IPS-15b (cell line): Measurements from ENCODE around the gene P4HA3.

Source experiments
- H3K27me3 ChIP-seq: one replicate; pipeline ENCODE4 v1.6.1; 2013; ENCODE audit warnings: low read length; ENCODE audit not compliant: control insufficient read depth, insufficient read depth
- H3K36me3 ChIP-seq: one replicate; pipeline ENCODE4 v1.6.1; 2013; ENCODE audit warnings: low read length; ENCODE audit not compliant: control insufficient read depth, insufficient read depth
- H3K4me1 ChIP-seq: one replicate; pipeline ENCODE4 v1.6.1; 2013; ENCODE audit warnings: mild to moderate bottlenecking, low read length; ENCODE audit not compliant: control insufficient read depth, insufficient read depth
- H3K4me3 ChIP-seq: one replicate; pipeline ENCODE4 v1.5.1; 2013; ENCODE audit warnings: low read depth, low read length
- H3K9ac ChIP-seq: one replicate; pipeline ENCODE4 v1.6.1; 2013; ENCODE audit warnings: low read depth, mild to moderate bottlenecking, low read length
- H3K9me3 ChIP-seq: one replicate; pipeline ENCODE4 v1.6.1; 2013; ENCODE audit warnings: mild to moderate bottlenecking, low read length; ENCODE audit not compliant: control insufficient read depth, insufficient read depth

P4HA3 gene

DNA sequence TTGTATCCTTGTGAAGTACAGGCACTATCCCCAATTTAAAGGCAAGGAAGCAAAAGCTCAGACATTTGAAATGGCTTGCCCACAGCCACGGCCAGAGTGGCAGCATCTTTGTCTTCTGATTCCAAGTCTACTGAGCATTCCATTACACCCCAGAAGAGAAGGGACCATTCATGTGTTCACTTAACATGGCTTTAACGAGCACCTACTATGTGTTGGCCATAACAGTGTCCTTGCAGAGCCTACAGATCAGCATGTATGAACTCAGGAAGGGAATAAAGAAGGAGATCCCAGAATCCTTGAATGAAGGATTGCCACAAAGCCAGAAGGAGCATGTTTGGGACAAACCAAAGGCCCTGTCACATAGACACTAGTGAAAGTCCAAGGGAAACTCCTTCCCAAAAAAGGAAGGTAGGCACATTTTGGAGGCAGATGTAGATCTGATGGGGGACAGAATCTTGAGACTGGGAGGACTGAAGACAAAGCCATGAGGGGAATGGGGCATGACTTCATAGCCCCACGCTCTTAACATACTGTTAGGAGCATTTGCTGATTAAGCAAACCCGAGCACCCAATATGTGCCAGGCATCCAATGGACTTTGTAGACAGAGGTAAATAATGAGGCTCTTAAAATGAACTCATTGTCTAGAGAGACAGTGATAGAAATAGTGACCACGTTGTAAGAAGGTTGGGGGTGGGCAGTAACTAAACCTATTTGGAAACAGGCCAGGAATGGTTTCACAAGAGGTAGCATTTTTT lies 54.9 kb downstream of the P4HA3 start:
- H3K9me3 ChIP-seq: no peaks in the 10 kb centered on the region
- H3K4me3 ChIP-seq: no peak overlapping the region
- no peak overlapping the region for H3K9ac ChIP-seq
- H3K4me1 ChIP-seq: no peaks in the 10 kb centered on the region
- H3K27me3 ChIP-seq: no peaks in the 10 kb centered on the region
- H3K36me3 ChIP-seq: peaks cover 4% of the 10 kb centered on the region

DNA sequence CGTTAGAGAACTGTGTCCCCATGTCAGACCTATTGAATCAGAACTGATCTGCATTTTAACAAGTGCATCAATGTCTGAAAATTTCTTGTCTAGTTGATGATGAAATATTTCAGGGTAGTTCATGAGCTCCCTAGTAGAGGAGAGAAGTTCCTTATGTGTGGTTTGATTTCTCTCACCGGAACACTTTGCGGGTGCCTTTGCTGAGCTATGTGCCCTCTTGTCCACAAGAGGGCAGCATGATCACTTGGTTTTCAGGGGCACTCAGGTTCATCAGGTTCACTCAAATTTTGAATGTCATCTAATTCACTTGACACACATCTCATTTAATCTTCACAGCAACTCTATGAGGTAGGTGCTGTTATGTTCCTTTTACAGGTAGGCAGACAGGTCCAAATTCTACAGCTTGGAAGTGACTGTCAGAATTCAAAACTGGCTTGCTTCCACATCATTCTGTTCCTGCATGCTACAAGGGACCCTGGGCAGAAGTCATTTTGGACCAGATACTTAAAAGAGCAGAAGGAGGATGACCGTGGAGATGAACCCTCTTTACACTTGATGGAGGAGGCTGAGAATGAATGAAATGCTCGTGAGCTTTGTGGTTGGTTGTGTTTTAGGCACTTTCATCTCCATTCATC lies 55.6 kb downstream of the P4HA3 start:
- H3K27me3 ChIP-seq: no peaks in the 10 kb centered on the region
- no peak overlapping the region for H3K4me3 ChIP-seq
- H3K36me3 ChIP-seq: peaks cover 9% of the 10 kb centered on the region
- H3K9me3 ChIP-seq: no peaks in the 10 kb centered on the region
- no peak overlapping the region for H3K9ac ChIP-seq
- H3K4me1 ChIP-seq: no peaks in the 10 kb centered on the region

DNA sequence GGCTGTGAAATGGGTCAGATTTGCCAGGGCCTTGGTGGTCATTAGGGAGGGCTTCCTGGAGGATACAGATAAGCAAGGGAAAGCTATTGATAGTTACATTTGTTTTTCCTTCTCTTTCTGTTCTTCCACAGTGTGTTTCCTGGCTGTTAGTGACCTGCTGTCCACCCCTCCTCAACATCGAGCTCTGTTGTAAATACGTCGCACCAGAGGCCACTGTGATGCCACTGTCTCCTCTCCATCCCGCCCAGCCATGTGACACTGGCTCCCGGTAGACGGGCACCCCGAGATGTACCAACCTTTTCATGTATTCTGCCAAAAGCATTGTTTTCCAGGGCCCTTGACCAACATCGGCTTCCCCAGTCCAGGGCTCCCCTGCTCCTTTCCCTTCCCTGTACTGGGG lies 58.1 kb downstream of the P4HA3 start:
- Histone ChIP-seq H3K9ac (no peak overlapping the region), H3K4me1 (no peaks in the 10 kb centered on the region), H3K36me3 (peaks cover 9% of the 10 kb centered on the region), H3K4me3 (no peak overlapping the region), H3K9me3 (no peaks in the 10 kb centered on the region), H3K27me3 (no peaks in the 10 kb centered on the region)

DNA sequence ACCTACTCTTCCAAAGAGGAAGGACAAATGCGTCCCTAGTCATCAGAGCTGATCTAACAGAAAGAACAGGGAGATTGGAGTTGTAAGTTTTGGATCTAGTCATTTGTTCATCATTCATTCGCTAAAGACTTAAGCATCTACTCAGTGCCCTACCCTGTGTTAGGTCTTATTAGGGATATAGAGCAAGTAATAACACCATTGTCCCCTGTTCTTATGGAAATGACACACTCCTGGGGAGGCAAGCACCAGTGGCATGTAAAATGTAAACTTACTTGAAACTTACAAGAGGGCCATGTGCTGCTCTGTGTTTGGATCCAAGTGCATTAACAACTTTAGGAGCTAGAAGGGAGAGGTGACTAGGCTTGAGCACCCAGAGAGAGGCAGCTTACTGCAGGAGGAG lies 61.9 kb downstream of the P4HA3 start:
- Histone ChIP-seq H3K4me3 (no peak overlapping the region), H3K9ac (no peak overlapping the region), H3K36me3 (peaks cover 9% of the 10 kb centered on the region), H3K4me1 (no peaks in the 10 kb centered on the region), H3K27me3 (peaks cover 3% of the 10 kb centered on the region), H3K9me3 (no peaks in the 10 kb centered on the region)

DNA sequence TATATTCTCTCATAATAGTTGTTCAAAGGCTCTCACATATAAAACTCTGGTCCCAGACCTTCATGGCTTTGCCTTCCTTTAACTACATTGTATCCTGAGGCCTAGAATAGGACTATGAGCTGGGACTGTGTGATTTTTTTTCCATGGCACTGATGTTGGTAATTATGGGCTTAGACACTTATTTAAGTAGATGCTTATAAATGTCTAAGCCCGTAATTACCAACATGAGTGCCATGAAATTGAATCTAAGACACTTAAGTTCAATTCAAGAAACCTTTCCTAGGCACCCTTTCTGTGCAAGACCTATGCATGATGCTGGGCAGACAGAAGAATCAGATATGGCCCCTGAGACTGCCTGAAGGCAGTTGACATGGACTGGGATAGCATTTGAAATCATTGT lies 63.0 kb downstream of the P4HA3 start:
- H3K27me3 ChIP-seq: peaks cover 3% of the 10 kb centered on the region
- H3K9me3 ChIP-seq: no peaks in the 10 kb centered on the region
- no peak overlapping the region for H3K9ac ChIP-seq
- H3K4me3 ChIP-seq: no peak overlapping the region
- H3K4me1 ChIP-seq: no peaks in the 10 kb centered on the region
- H3K36me3 ChIP-seq: peaks cover 6% of the 10 kb centered on the region

DNA sequence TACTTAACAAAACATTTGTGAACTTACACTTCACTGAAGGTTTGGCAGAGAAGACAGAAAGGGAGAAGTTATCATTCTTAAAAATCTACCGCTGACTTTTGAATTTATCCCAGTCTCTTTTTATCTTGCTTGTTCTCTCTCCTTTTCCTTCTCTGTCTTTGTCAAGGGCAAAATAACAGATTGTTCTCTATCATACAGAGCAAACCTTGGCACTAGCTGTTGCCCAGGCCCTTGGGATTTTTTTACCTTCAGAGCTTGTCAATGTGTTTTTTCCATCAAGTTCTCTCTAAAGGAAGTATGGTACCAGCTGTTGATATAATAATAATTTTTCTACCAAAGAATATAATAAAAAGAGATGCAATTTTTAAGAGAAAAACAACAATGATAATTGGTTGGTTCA lies 73.2 kb downstream of the P4HA3 start:
- no peak overlapping the region for H3K4me3 ChIP-seq
- peaks cover 4% of the 10 kb centered on the region for H3K36me3 ChIP-seq
- no peaks in the 10 kb centered on the region for H3K4me1 ChIP-seq
- H3K9me3 ChIP-seq: no peaks in the 10 kb centered on the region
- H3K27me3 ChIP-seq: no peaks in the 10 kb centered on the region
- H3K9ac ChIP-seq: no peak overlapping the region

DNA sequence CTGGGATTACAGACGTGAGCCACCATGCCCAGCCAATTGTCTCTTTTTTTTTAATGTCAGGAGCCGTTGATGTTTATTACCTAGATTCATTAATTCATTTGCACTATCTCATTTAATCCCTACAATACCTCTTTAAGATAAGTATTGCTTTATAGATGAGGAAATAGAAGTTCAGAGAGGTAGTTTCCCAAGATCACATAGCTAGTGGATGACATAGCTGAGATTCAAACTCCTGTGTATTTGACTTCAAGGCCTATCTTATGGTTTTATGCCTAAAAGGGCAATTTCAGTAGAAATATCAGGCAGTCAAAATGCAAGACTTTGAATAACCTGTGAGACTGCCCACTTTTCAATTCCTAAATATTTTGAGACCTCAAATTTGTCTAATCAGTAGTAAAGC lies 73.9 kb downstream of the P4HA3 start:
- Histone ChIP-seq H3K9ac (no peak overlapping the region), H3K4me1 (no peaks in the 10 kb centered on the region), H3K27me3 (no peaks in the 10 kb centered on the region), H3K4me3 (no peak overlapping the region), H3K36me3 (peaks cover 4% of the 10 kb centered on the region), H3K9me3 (no peaks in the 10 kb centered on the region)

DNA sequence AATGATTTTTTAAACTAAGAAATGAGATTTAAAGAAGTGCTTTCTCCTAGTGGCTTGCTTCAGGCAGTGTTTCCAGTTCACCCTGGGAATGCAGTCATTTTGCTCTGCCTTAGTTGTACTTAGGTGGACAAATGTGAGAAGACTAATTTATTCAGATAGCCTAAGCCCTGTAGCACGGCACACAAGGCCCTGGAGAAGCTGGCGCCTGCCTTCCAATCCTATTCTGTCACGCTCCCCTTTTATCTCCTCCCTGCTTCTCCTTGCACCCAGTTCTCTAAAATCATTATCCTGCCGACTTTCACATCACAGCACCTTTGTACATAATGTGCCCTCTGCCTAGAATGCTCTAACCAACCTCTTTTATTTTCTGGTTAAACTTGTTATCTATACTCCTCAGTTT lies 76.3 kb downstream of the P4HA3 start:
- Histone ChIP-seq H3K27me3 (no peaks in the 10 kb centered on the region), H3K9ac (no peak overlapping the region), H3K9me3 (no peaks in the 10 kb centered on the region), H3K4me1 (no peaks in the 10 kb centered on the region), H3K4me3 (no peak overlapping the region), H3K36me3 (peaks cover 1% of the 10 kb centered on the region)

DNA sequence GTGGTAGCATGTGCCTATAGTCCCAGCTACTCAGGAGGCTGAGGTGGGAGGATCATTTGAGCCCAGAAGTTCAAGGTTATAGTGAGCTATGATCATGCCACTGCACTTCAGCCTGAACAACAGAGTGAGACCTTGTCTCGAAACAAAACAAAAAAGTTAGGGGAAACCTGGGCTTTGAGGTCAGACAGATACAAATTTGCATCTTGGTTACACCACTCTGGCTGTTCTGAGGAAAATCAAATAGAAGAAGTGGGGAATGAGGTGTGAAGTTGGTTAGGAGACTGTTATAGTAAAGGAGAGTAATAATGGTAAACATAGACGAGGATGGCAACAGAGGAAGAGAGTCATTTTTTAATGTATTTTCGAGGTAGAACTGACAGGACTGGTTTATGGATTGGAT lies 77.8 kb downstream of the P4HA3 start:
- Histone ChIP-seq H3K9ac (no peak overlapping the region), H3K9me3 (no peaks in the 10 kb centered on the region), H3K36me3 (no peaks in the 10 kb centered on the region), H3K27me3 (no peaks in the 10 kb centered on the region), H3K4me3 (no peak overlapping the region), H3K4me1 (no peaks in the 10 kb centered on the region)

DNA sequence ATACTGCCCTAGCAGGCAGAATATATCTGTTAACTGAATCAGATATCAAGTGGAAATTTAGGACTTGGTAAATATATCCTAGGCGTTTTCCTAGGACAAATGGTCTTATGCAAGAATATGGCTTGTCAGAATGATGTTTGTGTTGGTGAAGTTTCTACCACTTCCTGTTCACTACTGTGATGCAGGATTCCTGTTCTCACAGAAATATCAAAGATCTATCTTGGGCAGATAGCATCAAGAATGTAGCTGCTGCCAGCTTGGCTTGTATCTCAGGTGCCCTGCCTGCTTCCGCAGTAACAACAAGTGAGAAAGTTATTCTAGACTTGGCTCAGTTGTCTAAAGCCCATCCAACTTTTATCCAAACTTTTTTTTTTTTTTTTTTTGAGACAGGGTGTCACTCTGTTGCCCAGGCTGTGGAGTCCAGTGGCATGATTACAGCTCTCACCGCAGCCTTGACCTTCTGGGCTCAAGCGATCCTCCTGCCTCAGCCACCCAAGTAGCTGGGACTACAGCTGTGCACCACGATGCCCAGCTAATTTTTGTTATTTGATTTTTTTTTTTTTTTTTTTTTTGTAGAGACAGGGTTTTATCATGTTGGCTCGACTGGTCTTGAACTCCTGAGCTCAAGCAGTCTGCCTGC lies 79.0 kb downstream of the P4HA3 start:
- Histone ChIP-seq H3K36me3 (no peaks in the 10 kb centered on the region), H3K27me3 (no peaks in the 10 kb centered on the region), H3K9me3 (no peaks in the 10 kb centered on the region), H3K4me1 (no peaks in the 10 kb centered on the region), H3K9ac (no peak overlapping the region), H3K4me3 (no peak overlapping the region)

DNA sequence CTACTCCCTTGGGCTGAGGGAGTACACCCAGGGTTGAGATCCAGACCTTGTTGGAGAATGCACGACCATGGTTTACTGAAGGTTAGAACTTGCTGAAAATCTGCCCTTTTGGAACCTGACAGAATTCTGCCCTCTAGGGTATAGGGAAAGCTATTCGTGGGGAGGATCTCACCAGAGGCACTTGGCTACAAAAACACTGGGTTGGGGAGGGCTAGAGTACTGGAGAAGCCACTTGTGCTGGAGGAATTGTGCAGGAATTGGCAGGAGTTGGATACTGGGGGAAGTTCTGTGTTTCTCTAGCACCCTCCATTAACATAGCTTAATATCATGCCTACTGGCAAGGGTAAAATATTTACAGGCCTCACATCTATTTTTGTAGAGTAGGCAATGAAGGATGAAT lies 84.5 kb downstream of the P4HA3 start:
- H3K36me3 ChIP-seq: no peaks in the 10 kb centered on the region
- no peaks in the 10 kb centered on the region for H3K4me1 ChIP-seq
- no peak overlapping the region for H3K9ac ChIP-seq
- no peak overlapping the region for H3K4me3 ChIP-seq
- no peaks in the 10 kb centered on the region for H3K27me3 ChIP-seq
- H3K9me3 ChIP-seq: no peaks in the 10 kb centered on the region

DNA sequence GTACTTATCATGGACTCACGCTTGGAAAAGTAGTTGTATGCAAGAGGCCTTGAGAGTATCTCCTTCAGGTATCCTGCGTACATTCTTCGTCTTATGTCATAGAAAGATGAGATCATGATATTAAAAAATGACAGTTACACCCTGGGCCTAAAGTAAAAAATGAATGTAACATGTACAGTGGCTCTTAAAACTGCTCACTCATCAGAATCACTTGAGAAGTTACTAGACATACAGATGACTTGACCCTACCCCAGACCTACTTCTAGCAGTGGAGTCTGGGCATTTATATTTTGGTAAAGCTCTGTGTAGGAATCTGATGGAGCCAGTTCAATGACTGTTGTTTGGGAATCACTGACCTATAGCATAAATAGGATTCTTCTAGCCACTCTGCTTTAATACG lies 85.9 kb downstream of the P4HA3 start:
- no peaks in the 10 kb centered on the region for H3K4me1 ChIP-seq
- H3K4me3 ChIP-seq: no peak overlapping the region
- H3K9me3 ChIP-seq: no peaks in the 10 kb centered on the region
- no peaks in the 10 kb centered on the region for H3K27me3 ChIP-seq
- no peaks in the 10 kb centered on the region for H3K36me3 ChIP-seq
- no peak overlapping the region for H3K9ac ChIP-seq
